SK-N-SH (cell line): ENCODE results near the gene MUC5AC. TPM values are rescaled to one million over a fixed set of nuclear protein-coding genes. Genes with fewer than 3 reads are reported as not detected.

Experiments used
- CTCF ChIA-PET: fragments of 300-600, 350-600 bp; formaldehyde crosslinking; extraction: SDS; loops from one replicate; lab custom pipeline; 2021; lab: Yijun Ruan, JAX
- POLR2A ChIA-PET: fragments of 350-600 bp; sonication (Branson Sonifier 250); formaldehyde crosslinking; extraction: SDS; loops from one replicate; lab custom pipeline; 2020; ENCODE audit warnings: antibody characterized with exemption, inconsistent platforms; lab: Yijun Ruan, JAX
- DNase-seq: peaks from one replicate; pipeline ENCODE4 v3.0.0; 2012
- H2AFZ ChIP-seq: fragments of 200-600 bp; sonication (generic); 2 replicates; pipeline ENCODE4 v1.8.1; 2016; ENCODE audit warnings: antibody characterized with exemption, mild to moderate bottlenecking, low read depth
- H3F3A ChIP-seq: fragments of 200-600 bp; sonication (generic); replicated peaks from 2 replicates; pipeline ENCODE3; 2016; ENCODE audit warnings: antibody characterized with exemption, mild to moderate bottlenecking; ENCODE audit not compliant: insufficient read depth
- H3K27ac ChIP-seq, 2 experiments: fragments of 200-500 bp in 1 of 2; fragments of 200-600 bp in 1 of 2; sonication (Bioruptor generic) in 1 of 2; sonication (generic), shearing (Covaris generic) in 1 of 2; 2 replicates each; pipeline versions ENCODE4 v1.5.1 to v1.6.1; 2014 to 2016; ENCODE audit warnings: low read depth in 2 of 2, inconsistent platforms in 1 of 2, low read length in 1 of 2, mild to moderate bottlenecking in 1 of 2, mixed read lengths in 1 of 2
- H3K27me3 ChIP-seq: fragments of 200-600 bp; sonication (generic), shearing (Covaris generic); 2 replicates; pipeline ENCODE4 v1.6.1; 2016; ENCODE audit warnings: mixed run types; ENCODE audit not compliant: insufficient read depth
- H3K36me3 ChIP-seq, 2 experiments: fragments of 200-500 bp in 1 of 2; fragments of 200-600 bp in 1 of 2; sonication (Bioruptor generic) in 1 of 2; sonication (generic) in 1 of 2; replicated peaks in 1 of 2; 2 replicates each; pipeline versions ENCODE3 to v1.5.1; 2014 to 2016; ENCODE audit warnings: low read length in 1 of 2, mild to moderate bottlenecking in 1 of 2; ENCODE audit not compliant: insufficient read depth in 2 of 2, control insufficient read depth in 1 of 2
- H3K4me1 ChIP-seq, 2 experiments: fragments of 200-500 bp in 1 of 2; fragments of 200-600 bp in 1 of 2; sonication (Bioruptor generic) in 1 of 2; sonication (generic), shearing (Covaris generic) in 1 of 2; 2 replicates each; pipeline versions ENCODE4 v1.5.1 to v1.6.1; 2014 to 2016; ENCODE audit warnings: low read depth in 1 of 2, low read length in 1 of 2, mixed run types in 1 of 2; ENCODE audit not compliant: insufficient read depth in 2 of 2, control insufficient read depth in 1 of 2
- H3K4me2 ChIP-seq: fragments of 200-600 bp; sonication (generic), shearing (Covaris generic); 2 replicates; pipeline ENCODE4 v1.6.1; 2017; ENCODE audit warnings: mixed run types
- H3K4me3 ChIP-seq, 2 experiments: fragments of 200-500 bp in 1 of 2; fragments of 200-600 bp in 1 of 2; sonication (Bioruptor generic) in 1 of 2; sonication (generic), shearing (Covaris generic) in 1 of 2; 2 replicates each; pipeline versions ENCODE4 v1.5.1 to v1.8.1; 2014 to 2016; ENCODE audit warnings: low read depth in 2 of 2, inconsistent platforms in 1 of 2, low read length in 1 of 2, mild to moderate bottlenecking in 1 of 2, mixed read lengths in 1 of 2, moderate library complexity in 1 of 2
- H3K79me2 ChIP-seq: fragments of 200-600 bp; sonication (generic); 2 replicates; pipeline ENCODE4 v1.8.1; 2017; ENCODE audit warnings: mild to moderate bottlenecking; ENCODE audit not compliant: insufficient read depth
- H3K9ac ChIP-seq: fragments of 200-600 bp; sonication (generic); 2 replicates; pipeline ENCODE4 v1.6.1; 2017; ENCODE audit warnings: mixed run types
- H3K9me2 ChIP-seq: fragments of 200-600 bp; sonication (generic); 2 replicates; pipeline ENCODE4 v1.6.1; 2017; ENCODE audit warnings: mixed run types
- H3K9me3 ChIP-seq: fragments of 200-600 bp; sonication (generic); 2 replicates; pipeline ENCODE4 v1.6.1; 2017; ENCODE audit warnings: mixed run types, mild to moderate bottlenecking, moderate library complexity
- H4K20me1 ChIP-seq: fragments of 200-600 bp; sonication (generic); 2 replicates; pipeline ENCODE4 v1.6.1; 2017; ENCODE audit warnings: mild to moderate bottlenecking, mixed run types; ENCODE audit not compliant: insufficient read depth
- EP300 ChIP-seq, 2 experiments: IDR thresholded peaks; 2 replicates each; pipeline versions ENCODE4 v1.4.0 to v1.6.1; 2012; ENCODE audit warnings: borderline replicate concordance in 1 of 2, low read depth in 1 of 2, low read length in 1 of 2
- EZH2phosphoT487 ChIP-seq: fragments of 200-600 bp; sonication (generic); IDR thresholded peaks from 2 replicates; pipeline ENCODE4 v1.6.1; 2017; ENCODE audit warnings: low read depth, mixed run types, mild to moderate bottlenecking, antibody characterized with exemption, moderate library complexity, borderline replicate concordance
- FOSL2 ChIP-seq: IDR thresholded peaks from 2 replicates; pipeline ENCODE4 v1.4.0; 2012; ENCODE audit warnings: low read depth, mild to moderate bottlenecking, moderate library complexity, borderline replicate concordance
- JUND ChIP-seq: IDR thresholded peaks from 2 replicates; pipeline ENCODE4 v1.4.0; 2012
- MAX ChIP-seq: IDR thresholded peaks from 2 replicates; pipeline ENCODE4 v1.4.0; 2012; ENCODE audit warnings: low read depth
- MEF2A ChIP-seq: IDR thresholded peaks from 2 replicates; pipeline ENCODE4 v1.4.0; 2012; ENCODE audit warnings: low read depth, borderline replicate concordance
- NFIC ChIP-seq: IDR thresholded peaks from 2 replicates; pipeline ENCODE4 v1.4.0; 2012; ENCODE audit warnings: borderline replicate concordance
- POLR2AphosphoS5 ChIP-seq: IDR thresholded peaks from 2 replicates; pipeline ENCODE4 v1.6.1; 2012; ENCODE audit warnings: low read depth, low read length
- RFX5 ChIP-seq: IDR thresholded peaks from 2 replicates; pipeline ENCODE4 v1.6.1; 2012; ENCODE audit warnings: mild to moderate bottlenecking, improper control_type of control experiment, low read length
- RXRA ChIP-seq: IDR thresholded peaks from 2 replicates; pipeline ENCODE4 v1.4.0; 2012; ENCODE audit warnings: low read depth, mild to moderate bottlenecking, borderline replicate concordance
- SIN3A ChIP-seq: IDR thresholded peaks from 2 replicates; pipeline ENCODE4 v1.6.1; 2012; ENCODE audit warnings: low read depth, mild to moderate bottlenecking, low read length, moderate library complexity, borderline replicate concordance
- TAF1 ChIP-seq: IDR thresholded peaks from 2 replicates; pipeline ENCODE4 v1.6.1; 2012; ENCODE audit warnings: low read depth, mild to moderate bottlenecking, low read length, moderate library complexity, borderline replicate concordance
- TCF12 ChIP-seq: IDR thresholded peaks from 2 replicates; pipeline ENCODE4 v1.4.0; 2012
- USF1 ChIP-seq: IDR thresholded peaks from 2 replicates; pipeline ENCODE4 v1.4.0; 2012; ENCODE audit warnings: low read depth, borderline replicate concordance
- WGBS: methylation state at CpG from one replicate; pipeline ENCODE4 v1.1.6; 2017; ENCODE audit warnings: low lambda C conversion rate; 5-methylcytosine and 5-hydroxymethylcytosine counted together
- polyA plus RNA-seq, 3 experiments: library from polyadenylated mRNA; depleted of rRNA; stranded (reverse); fragments of >200 nt; gene quantifications; 2 replicates each; pipeline ENCODE4 v1.2.3, GENCODE V29; 2012
- TF ChIP-seq, protein P1 (sequence below): fragments of 200-600 bp; sonication (generic); IDR thresholded peaks from 2 replicates; pipeline ENCODE4 v1.6.1; 2017; ENCODE audit warnings: antibody characterized with exemption, mild to moderate bottlenecking, moderate library complexity
- TF ChIP-seq, protein P2 (sequence below): fragments of 150-350 bp; IDR thresholded peaks from 2 replicates; pipeline ENCODE4 v1.6.1; 2016; ENCODE audit warnings: mild to moderate bottlenecking, low read depth, low read length

Gene MUC5AC
- polyA plus RNA-seq, 1 of the 3 experiments (the other 2 are of a cell fraction): not detected

DNA sequence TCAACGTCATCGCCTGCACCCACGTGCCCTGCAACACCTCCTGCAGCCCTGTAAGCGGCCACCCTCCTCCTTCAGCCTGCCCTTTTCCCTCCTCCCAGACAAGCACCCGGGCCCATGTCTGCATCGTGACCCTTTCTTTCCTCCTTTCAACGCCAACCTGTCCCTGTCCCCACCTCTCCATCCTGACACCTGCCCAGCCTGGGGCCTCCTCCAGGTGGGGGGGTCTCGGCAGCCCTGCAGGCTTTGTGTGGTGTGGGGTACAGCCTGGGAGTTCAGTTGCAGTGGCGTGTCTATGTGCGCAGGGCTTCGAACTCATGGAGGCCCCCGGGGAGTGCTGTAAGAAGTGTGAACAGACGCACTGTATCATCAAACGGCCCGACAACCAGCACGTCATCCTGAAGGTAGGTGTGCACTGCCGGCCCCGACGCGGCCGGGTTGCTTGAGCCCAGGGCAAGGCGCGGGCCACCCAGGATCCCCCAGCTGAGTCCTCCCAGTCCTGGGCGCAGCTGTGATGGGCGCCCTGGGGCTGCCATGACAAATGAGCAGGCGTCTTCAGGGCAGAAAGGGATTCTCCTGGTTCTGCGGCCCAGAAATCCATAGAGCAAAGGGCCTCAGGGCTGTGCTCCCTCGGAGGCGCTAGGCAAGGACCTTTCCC is 49.4 kb upstream of the MUC5AC start:
- Histone ChIP-seq H3K79me2 (no peaks in the 10 kb centered on the region), H3K9me3 (no peaks in the 10 kb centered on the region), H3F3A (no peaks in the 10 kb centered on the region), H3K4me2 (no peak overlapping the region), H3K9me2 (no peaks in the 10 kb centered on the region), H3K9ac (no peak overlapping the region), H3K27me3 (no peaks in the 10 kb centered on the region), H3K4me3 (no peak overlapping the region)
- ChIA-PET POLR2A (no interaction called here), CTCF (no interaction called here)
- no peak for DNase-seq
- 61% methylated on average over 27 of the region's 29 CpGs for WGBS
- TF ChIP-seq, protein P1, sequence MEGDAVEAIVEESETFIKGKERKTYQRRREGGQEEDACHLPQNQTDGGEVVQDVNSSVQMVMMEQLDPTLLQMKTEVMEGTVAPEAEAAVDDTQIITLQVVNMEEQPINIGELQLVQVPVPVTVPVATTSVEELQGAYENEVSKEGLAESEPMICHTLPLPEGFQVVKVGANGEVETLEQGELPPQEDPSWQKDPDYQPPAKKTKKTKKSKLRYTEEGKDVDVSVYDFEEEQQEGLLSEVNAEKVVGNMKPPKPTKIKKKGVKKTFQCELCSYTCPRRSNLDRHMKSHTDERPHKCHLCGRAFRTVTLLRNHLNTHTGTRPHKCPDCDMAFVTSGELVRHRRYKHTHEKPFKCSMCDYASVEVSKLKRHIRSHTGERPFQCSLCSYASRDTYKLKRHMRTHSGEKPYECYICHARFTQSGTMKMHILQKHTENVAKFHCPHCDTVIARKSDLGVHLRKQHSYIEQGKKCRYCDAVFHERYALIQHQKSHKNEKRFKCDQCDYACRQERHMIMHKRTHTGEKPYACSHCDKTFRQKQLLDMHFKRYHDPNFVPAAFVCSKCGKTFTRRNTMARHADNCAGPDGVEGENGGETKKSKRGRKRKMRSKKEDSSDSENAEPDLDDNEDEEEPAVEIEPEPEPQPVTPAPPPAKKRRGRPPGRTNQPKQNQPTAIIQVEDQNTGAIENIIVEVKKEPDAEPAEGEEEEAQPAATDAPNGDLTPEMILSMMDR: no peak
- TF ChIP-seq, protein P2, sequence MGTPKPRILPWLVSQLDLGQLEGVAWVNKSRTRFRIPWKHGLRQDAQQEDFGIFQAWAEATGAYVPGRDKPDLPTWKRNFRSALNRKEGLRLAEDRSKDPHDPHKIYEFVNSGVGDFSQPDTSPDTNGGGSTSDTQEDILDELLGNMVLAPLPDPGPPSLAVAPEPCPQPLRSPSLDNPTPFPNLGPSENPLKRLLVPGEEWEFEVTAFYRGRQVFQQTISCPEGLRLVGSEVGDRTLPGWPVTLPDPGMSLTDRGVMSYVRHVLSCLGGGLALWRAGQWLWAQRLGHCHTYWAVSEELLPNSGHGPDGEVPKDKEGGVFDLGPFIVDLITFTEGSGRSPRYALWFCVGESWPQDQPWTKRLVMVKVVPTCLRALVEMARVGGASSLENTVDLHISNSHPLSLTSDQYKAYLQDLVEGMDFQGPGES: no peak
- TF ChIP-seq RXRA: no peak
- TF ChIP-seq FOSL2: no peak
- TF ChIP-seq JUND: no peak
- no peak for TF ChIP-seq RFX5
- TF ChIP-seq SIN3A: no peak
- TF ChIP-seq EP300 (IDR thresholded peaks at IDR 0.05; ENCODE audit: borderline replicate concordance in 1 of 2, low read depth in 1 of 2, low read length in 1 of 2): no peak
- TF ChIP-seq EZH2phosphoT487: no peak
- TF ChIP-seq USF1: no peak
- no peak for TF ChIP-seq POLR2AphosphoS5
- TF ChIP-seq MAX: no peak
- TF ChIP-seq TAF1: no peak
- no peak for TF ChIP-seq MEF2A
- no peak for TF ChIP-seq NFIC
- no peak for TF ChIP-seq TCF12
- TF ChIP-seq, all 33 proteins: peak for 0
- Histone ChIP-seq H4K20me1 (no peaks in the 10 kb centered on the region), H2AFZ (no peak overlapping the region), H3K36me3 (no peaks in the 10 kb centered on the region), H3K4me1 (no peaks in the 10 kb centered on the region), H3K27ac (no peak overlapping the region)
